Adrenal gland (tissue), 12 donors: Measurements from ENCODE around the gene DNM2. TPM values are rescaled to one million over a fixed set of nuclear protein-coding genes. Genes with fewer than 3 reads are reported as not detected.
A peak's percentile ranks its signal among the peaks of the same experiment; 100 is the strongest.

Experiments
- DNase-seq, 7 donors: peaks; one replicate each; pipeline ENCODE4 v3.0.0-alpha.2; 2019 to 2020
- H3K27ac ChIP-seq, 5 donors: fragments of 200-600 bp; sonication (generic) in 4 of 5; 1 replicate in 3 of 5; 2 replicates in 2 of 5; pipeline versions ENCODE4 v1.5.1 to v1.8.0; 2016 to 2020; ENCODE audit warnings: mild to moderate bottlenecking in 1 of 5
- H3K27me3 ChIP-seq: fragments of 200-600 bp; 2 replicates; pipeline ENCODE4 v1.8.0; 2021
- H3K36me3 ChIP-seq, 2 donors: fragments of 200-600 bp; replicated peaks in 1 of 2; 1 replicate in 1 of 2; 2 replicates in 1 of 2; pipeline versions ENCODE4 v1.5.1 to v1.8.0; 2018 to 2022
- H3K4me1 ChIP-seq, 2 donors: fragments of 200-600 bp; replicated peaks in 1 of 2; 1 replicate in 1 of 2; 2 replicates in 1 of 2; pipeline versions ENCODE4 v1.5.1 to v1.8.0; 2018 to 2021
- H3K4me3 ChIP-seq, 4 donors: fragments of 200-600 bp; sonication (generic) in 3 of 4; one replicate each; pipeline ENCODE4 v1.5.1; 2016 to 2018
- H3K9me3 ChIP-seq, 3 donors: fragments of 200-600 bp; sonication (generic) in 1 of 3; replicated peaks in 1 of 3; 1 replicate in 2 of 3; 2 replicates in 1 of 3; pipeline versions ENCODE4 v1.5.1 to v1.8.0; 2016 to 2021
- CTCF ChIP-seq, 6 experiments: fragments of 450-650 bp in 4 of 6; fragments of 200-600 bp in 2 of 6; sonication (generic) in 1 of 6; IDR thresholded peaks; 1 replicate in 5 of 6; 2 replicates in 1 of 6; pipeline versions ENCODE4 v1.5.1 to v1.8.0; 2016 to 2021; ENCODE audit warnings: antibody characterized with exemption in 6 of 6, mild to moderate bottlenecking in 2 of 6, moderate library complexity in 1 of 6
- POLR2A ChIP-seq, 2 donors: fragments of 450-650 bp; IDR thresholded peaks; one replicate each; pipeline ENCODE4 v1.6.1; 2017; ENCODE audit warnings: antibody characterized with exemption in 2 of 2, mild to moderate bottlenecking in 2 of 2, moderate library complexity in 1 of 2
- WGBS, 4 donors: extraction: QIAGEN DNeasy Blood & Tissue Kit in 2 of 4; methylation state at CpG; one replicate each; pipeline versions ENCODE4 v1.1.5 to v1.1.7; 2013 to 2017; 5-methylcytosine and 5-hydroxymethylcytosine counted together
- intact Hi-C, 2 donors: fragments of 100-400 bp; cut with DNase I; formaldehyde crosslinking; loops; one replicate each; pipeline versions ENCODE4 v1.14.1 to v1.15.0; 2022 to 2023
- polyA plus RNA-seq, 3 donors: library from polyadenylated mRNA; stranded (reverse); fragments of 200-250 nt in 2 of 3; fragments of 350-450 nt in 1 of 3; fragmentation: Illumina TruSeq in 1 of 3; extraction: RNeasy Lipid Tissue Mini Kit (QIAGEN cat#74804) in 1 of 3; gene quantifications; one replicate each; pipeline ENCODE4 v1.2.3, GENCODE V29; 2013 to 2014
- total RNA-seq, 9 donors: library from RNA; depleted of rRNA in 4 of 9; stranded (reverse); fragments of >200 nt in 4 of 9; fragments of 120-200 nt in 1 of 9; fragmentation: NEBNext Ultra II Directional in 1 of 9; extraction: Animal tissue kit (Norgen Biotek cat#: 25700) in 1 of 9; gene quantifications; one replicate each; pipeline versions ENCODE4 v1.1.0 to v1.2.4, GENCODE V29; 2013 to 2023
- donor health status: healthy with polysubstance abuse.
- donor health status: Bipolar disorder and iron deficiency.
- donor health status: DM: yes; HTN: yes; CAD: no.
- donor health status: DM: no; HTN: no; CAD: no.
- donor health status: DM: no; HTN: no; CAD: no.
- donor health status: DM: yes; HTN: yes; CAD: no.

The DNM2 gene
- total and polyA plus RNA-seq, 12 donors = 73.3 to 196 (median 153) TPM

- H3K36me3 ChIP-seq = peaks cover 0 to 92% of the 10 kb centered on the region in 2 donors
- H3K27me3 ChIP-seq = no peaks in the 10 kb centered on the region
- no peaks in the 10 kb centered on the region for H3K9me3 ChIP-seq
- H3K4me1 ChIP-seq = no peaks in the 10 kb centered on the region
- WGBS, 4 donors = 78 to 86% (median 81%) methylated on average over 2 to 7 of the region's 7 CpGs
- peak in 1 of 7 donors; percentile 7 for DNase-seq
- intact Hi-C loops = no loop called here
- H3K4me3 ChIP-seq = no peak overlapping the region
- TF ChIP-seq POLR2A (IDR thresholded peaks at IDR 0.05) (no peak), CTCF (IDR thresholded peaks at IDR 0.05) (no peak)
- H3K27ac ChIP-seq = no peak overlapping the region
These were observed 108.4 kb downstream of the DNM2 start for GRCh38 chr19:10826231-10826630.

GRCh38 chr19:10826846-10827245 lies 109.0 kb downstream of the DNM2 start:
- no peak overlapping the region for H3K27ac ChIP-seq
- intact Hi-C loops = no loop called here
- H3K27me3 ChIP-seq = no peaks in the 10 kb centered on the region
- H3K9me3 ChIP-seq = no peaks in the 10 kb centered on the region
- DNase-seq = peak in 1 of 7 donors; percentile 9
- WGBS, 4 donors = 83 to 95% (median 91%) methylated on average over 6 of the region's 6 CpGs
- peaks cover 0 to 92% of the 10 kb centered on the region in 2 donors for H3K36me3 ChIP-seq
- TF ChIP-seq POLR2A (IDR thresholded peaks at IDR 0.05) (no peak), CTCF (IDR thresholded peaks at IDR 0.05) (no peak)
- H3K4me3 ChIP-seq = no peak overlapping the region
- no peaks in the 10 kb centered on the region for H3K4me1 ChIP-seq

GRCh38 chr19:10828981-10829821 lies 111.3 kb downstream of the DNM2 start:
- intact Hi-C loops = no loop called here
- peaks cover 0 to 94% of the 10 kb centered on the region in 2 donors for H3K36me3 ChIP-seq
- WGBS, 4 donors = 87 to 90% (median 89%) methylated on average over 7 to 26 of the region's 26 CpGs

More at GRCh38 chr19:10828981-10829821, 111.3 kb downstream of the DNM2 start:
- Histone ChIP-seq H3K27ac (peak overlapping the region in 1 of 5 donors; percentile 17), H3K27me3 (no peaks in the 10 kb centered on the region), H3K4me3 (no peak overlapping the region), H3K4me1 (no peaks in the 10 kb centered on the region), H3K9me3 (no peaks in the 10 kb centered on the region)
- peak in 2 of 7 donors; percentile 11 to 35 for DNase-seq
- TF ChIP-seq CTCF (IDR thresholded peaks at IDR 0.05) (no peak), POLR2A (IDR thresholded peaks at IDR 0.05) (no peak)
